Lower leg skin (tissue), 3 donors: Measurements from ENCODE around the gene STARD5.

Source experiments
- CTCF ChIP-seq, 3 donors: fragments of 450-650 bp; IDR thresholded peaks; one replicate each; pipeline ENCODE4 v1.5.1; 2016; ENCODE audit warnings: antibody characterized with exemption in 3 of 3, mild to moderate bottlenecking in 3 of 3, moderate library complexity in 2 of 3
- POLR2A ChIP-seq, 2 donors: fragments of 450-650 bp; IDR thresholded peaks; one replicate each; pipeline ENCODE4 v1.6.1; 2016 to 2017; ENCODE audit warnings: antibody characterized with exemption in 2 of 2, mild to moderate bottlenecking in 1 of 2, moderate library complexity in 1 of 2

DNA sequence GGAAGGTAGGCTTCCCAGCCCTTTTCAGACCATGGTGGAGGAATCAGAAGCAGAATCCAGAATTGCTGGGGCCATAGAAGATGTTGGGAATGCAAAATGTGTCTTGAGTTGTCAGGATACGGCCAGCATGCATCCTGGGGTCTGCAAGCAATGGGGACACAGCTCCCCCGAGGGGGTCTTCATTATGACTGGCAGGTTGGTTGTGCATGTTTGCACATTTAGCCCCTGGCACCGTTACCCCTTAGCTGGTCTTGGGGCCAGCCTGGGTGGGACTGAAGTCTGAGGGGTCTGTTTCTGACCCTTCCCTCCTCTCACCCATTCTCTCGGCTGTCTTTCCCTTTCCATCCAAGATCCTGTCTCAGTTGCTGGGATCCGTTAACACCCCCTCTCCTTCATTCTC is 50.7 kb downstream of the STARD5 start:
- no peak for TF ChIP-seq CTCF (IDR thresholded peaks at IDR 0.05)
- TF ChIP-seq POLR2A (IDR thresholded peaks at IDR 0.05) = no peak
